Stimulated activated CD4-positive, alpha-beta T cell treated with anti-CD3 and anti-CD28 coated beads, TNF-alpha, amount 100 ng/mL, for 4 hours (primary cell): ENCODE results near the gene PADI2.
A peak's percentile ranks its signal among the peaks of the same experiment; 100 is the strongest.

Experiments
- DNase-seq, 3 experiments: peaks; one replicate each; pipeline ENCODE4 v3.0.0-alpha.2; 2020; ENCODE audit warnings: low read depth in 3 of 3

Gene PADI2

GRCh38 chr1:17140279-17140678 is 21.0 kb upstream of the PADI2 start:
- DNase-seq = no peak

- DNase-seq = no peak
These were observed 20.4 kb upstream of the PADI2 start for GRCh38 chr1:17139637-17140036.

GRCh38 chr1:17137441-17137840 is 18.2 kb upstream of the PADI2 start:
- DNase-seq = no peak

GRCh38 chr1:17136936-17137335 is 17.7 kb upstream of the PADI2 start:
- DNase-seq = no peak

GRCh38 chr1:17136145-17136544 is 16.9 kb upstream of the PADI2 start:
- DNase-seq = no peak

GRCh38 chr1:17135530-17135929 is 16.3 kb upstream of the PADI2 start:
- DNase-seq = no peak

- no peak for DNase-seq
These were observed 15.5 kb upstream of the PADI2 start for GRCh38 chr1:17134724-17135123.

- no peak for DNase-seq
These were observed 14.8 kb upstream of the PADI2 start for GRCh38 chr1:17134034-17134433.

GRCh38 chr1:17130138-17130635 is 10.9 kb upstream of the PADI2 start:
- no peak for DNase-seq

GRCh38 chr1:17128361-17128760 is 9.1 kb upstream of the PADI2 start:
- DNase-seq = no peak

- peak; percentile 64 to 82 (median 74) for DNase-seq
These were observed 6.5 kb upstream of the PADI2 start for GRCh38 chr1:17125756-17126237.

- no peak for DNase-seq
These were observed 4.2 kb upstream of the PADI2 start for GRCh38 chr1:17123196-17124045.

GRCh38 chr1:17122521-17123164 is 3.4 kb upstream of the PADI2 start:
- no peak for DNase-seq

- no peak for DNase-seq
These were observed 2.6 kb upstream of the PADI2 start for GRCh38 chr1:17121881-17122280.

GRCh38 chr1:17120962-17121837 is 1.9 kb upstream of the PADI2 start:
- DNase-seq = no peak

GRCh38 chr1:17120481-17120877 is 1.2 kb upstream of the PADI2 start:
- DNase-seq = no peak

- DNase-seq = no peak
These were observed 676 bp upstream of the PADI2 start for GRCh38 chr1:17119773-17120480.

- no peak for DNase-seq
These were observed 560 bp downstream of the PADI2 start for GRCh38 chr1:17118706-17119075.

GRCh38 chr1:17118268-17118667 is 983 bp downstream of the PADI2 start:
- DNase-seq = no peak

- DNase-seq = no peak
These were observed 1.6 kb downstream of the PADI2 start for GRCh38 chr1:17117451-17118265.

GRCh38 chr1:17116643-17117042 is 2.6 kb downstream of the PADI2 start:
- DNase-seq = no peak
